ENCODE measurements around the gene ZNF385A. TPM values are rescaled to one million over a fixed set of nuclear protein-coding genes. Genes with fewer than 3 reads are reported as not detected.

Gene ZNF385A
- total and polyA plus RNA-seq, 9 of the 15 experiments (the other 6 are each of a cell fraction or from before 2014, with no cell fraction given) = 1.0 to 111 (median 7.7) TPM

GRCh38 chr12:54398995-54399793 is 14.7 kb upstream of the ZNF385A start (continued):
- TF ChIP-seq POLR2AphosphoS2 (IDR thresholded peaks at IDR 0.05; ENCODE audit: low read length) = 0 out of 2 replicates have a peak, but pooled peaks have one; percentile 44
- no peak for TF ChIP-seq SIN3A (IDR thresholded peaks at IDR 0.05; ENCODE audit: borderline replicate concordance in 2 of 2, control insufficient read depth in 1 of 2, low read depth in 2 of 2, low read length in 2 of 2)
- no peak for TF ChIP-seq RBM39 (optimal IDR thresholded peaks at IDR 0.05; ENCODE audit: low read depth, low read length)

GRCh38 chr12:54398218-54398617 is 13.7 kb upstream of the ZNF385A start:
- intact Hi-C loops (cut with micrococcal nuclease) = no loop called here
- POLR2A ChIA-PET = interaction anchor here (0.7 to 3.1 kb wide), 3 partner anchors 8 to 41 kb away, joined by 3 to 13 read pairs (median 3); no protein-coding TSS in a partner anchor
- H3K36me3 ChIP-seq (ENCODE audit: control insufficient read depth, insufficient read depth, low read length) = peaks cover 92% of the 10 kb centered on the region
- TF ChIP-seq IRF1 (CRISPR knock-in tag; IDR thresholded peaks at IDR 0.05; ENCODE audit: borderline replicate concordance) = no peak
- TF ChIP-seq CBX2 (IDR thresholded peaks at IDR 0.05; ENCODE audit: insufficient read depth, low read length, poor library complexity, severe bottlenecking) = no peak
- TF ChIP-seq ID3 (CRISPR knock-in tag; IDR thresholded peaks at IDR 0.05) = no peak
- no peak for TF ChIP-seq ID3 (tag; IDR thresholded peaks at IDR 0.05)
- TF ChIP-seq, protein P1, sequence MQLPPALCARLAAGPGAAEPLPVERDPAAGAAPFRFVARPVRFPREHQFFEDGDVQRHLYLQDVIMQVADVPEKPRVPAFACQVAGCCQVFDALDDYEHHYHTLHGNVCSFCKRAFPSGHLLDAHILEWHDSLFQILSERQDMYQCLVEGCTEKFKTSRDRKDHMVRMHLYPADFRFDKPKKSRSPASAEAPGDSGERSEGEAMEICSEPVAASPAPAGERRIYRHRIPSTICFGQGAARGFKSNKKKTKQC (CRISPR knock-in tag; IDR thresholded peaks at IDR 0.05) = no peak
- no peak for TF ChIP-seq AFF1 (IDR thresholded peaks at IDR 0.05; ENCODE audit: low read depth in 1 of 2, partially characterized antibody in 2 of 2)
- no peak for TF ChIP-seq ZNF436 (CRISPR knock-in tag; IDR thresholded peaks at IDR 0.05)
- TF ChIP-seq CREB1 (IDR thresholded peaks at IDR 0.05) = no peak
- TF ChIP-seq CREB1 (CRISPR knock-in tag; IDR thresholded peaks at IDR 0.05) = no peak
- TF ChIP-seq TAF7 (tag; IDR thresholded peaks at IDR 0.05) = no peak
- no peak for TF ChIP-seq ZC3H8 (IDR thresholded peaks at IDR 0.05)

More at GRCh38 chr12:54398218-54398617, 13.7 kb upstream of the ZNF385A start:
- H3K27me3 ChIP-seq (ENCODE audit: control insufficient read depth in 2 of 2, insufficient read depth in 2 of 2, low read length in 2 of 2) = no peaks in the 10 kb centered on the region
- no peaks in the 10 kb centered on the region for H3K9me3 ChIP-seq (replicated peaks; ENCODE audit: control insufficient read depth, insufficient read depth, low read depth, low read length)
- in situ Hi-C loops (cut with MboI) = loop anchor here (10.0 kb wide), 1 partner anchor 47 kb away; no protein-coding TSS in a partner anchor
- WGBS (ENCODE audit: insufficient coverage, low coverage, missing lambda C conversion rate) = 93% methylated on average over 2 of the region's 2 CpGs
- no peak for ATAC-seq
- H3K79me2 ChIP-seq (ENCODE audit: control insufficient read depth, insufficient read depth, low read length) = peaks cover 12% of the 10 kb centered on the region; the same call in 1 of the 3 replicates
- no peak overlapping the region for H2AFZ ChIP-seq (ENCODE audit: low read depth, low read length)
- BruUV-seq (replicated peaks) = no TSS peak
- DNase-seq (ENCODE audit: extremely low read depth in 1 of 4, low spot score in 3 of 4) = no peak
- FAIRE-seq = no peak
- no peak overlapping the region for H3K9ac ChIP-seq (ENCODE audit: insufficient read depth in 1 of 2, low read depth in 2 of 2, low read length in 2 of 2)
- CTCF ChIA-PET (ENCODE audit: low intra/inter-chr PET ratio) = interaction anchor here (2.1 to 4.1 kb wide), 2 partner anchors 38 to 41 kb away, joined by 9 to 58 read pairs; no protein-coding TSS in a partner anchor
- no peaks in the 10 kb centered on the region; the same call in none of the 2 replicates for H4K20me1 ChIP-seq (replicated peaks; ENCODE audit: control insufficient read depth, insufficient read depth, low read length)
- H3K4me3 ChIP-seq = no peak overlapping the region
- H3K4me1 ChIP-seq (replicated peaks in 1 of 2; ENCODE audit: control insufficient read depth in 2 of 2, insufficient read depth in 2 of 2, low read length in 2 of 2) = peaks cover 3 to 9% of the 10 kb centered on the region in 2 experiments; a peak in 3 of 5 replicates
- H3K9me1 ChIP-seq (ENCODE audit: control insufficient read depth, insufficient read depth, low read length) = peaks cover 3% of the 10 kb centered on the region
- no peak overlapping the region for H3K4me2 ChIP-seq (ENCODE audit: insufficient read depth, low read length)
- no peak overlapping the region for H3K27ac ChIP-seq (ENCODE audit: extremely low read depth, low read depth, low read length)
